OCI-LY1 (cell line): ENCODE results near the gene PGAM4.
"Not testable (repeated sequence)": the region's sequence is repeated elsewhere in the genome, so short reads cannot be mapped to it uniquely, and the experiment has no call there.

Experiments
- H2AFZ ChIP-seq: fragments of 200-600 bp; sonication (generic), shearing (Covaris generic); 2 replicates; pipeline ENCODE4 v1.6.0; 2014; ENCODE audit warnings: antibody characterized with exemption, mild to moderate bottlenecking, low read length
- H3F3A ChIP-seq: fragments of 200-600 bp; sonication (generic), shearing (Covaris generic); 2 replicates; pipeline ENCODE4 v1.6.0; 2014; ENCODE audit warnings: mild to moderate bottlenecking, antibody characterized with exemption, low read length, moderate library complexity; ENCODE audit not compliant: insufficient read depth
- H3K27ac ChIP-seq: fragments of 200-600 bp; sonication (generic); 2 replicates; pipeline ENCODE4 v1.5.1; 2014; ENCODE audit warnings: low read length, mixed run types, mild to moderate bottlenecking, low read depth; ENCODE audit not compliant: poor library complexity, severe bottlenecking
- H3K27me3 ChIP-seq: fragments of 200-600 bp; sonication (generic); 2 replicates; pipeline ENCODE4 v1.6.0; 2014; ENCODE audit warnings: antibody characterized with exemption, mild to moderate bottlenecking, low read length, moderate library complexity; ENCODE audit not compliant: insufficient read depth
- H3K36me3 ChIP-seq: fragments of 200-600 bp; sonication (generic); 2 replicates; pipeline ENCODE4 v1.6.1; 2014; ENCODE audit warnings: mild to moderate bottlenecking, antibody characterized with exemption, low read length, moderate library complexity, mixed read lengths; ENCODE audit not compliant: insufficient read depth
- H3K4me1 ChIP-seq: fragments of 200-600 bp; sonication (generic); 2 replicates; pipeline ENCODE4 v1.5.1; 2014; ENCODE audit warnings: mild to moderate bottlenecking, low read length, moderate library complexity; ENCODE audit not compliant: insufficient read depth, severe bottlenecking
- H3K4me2 ChIP-seq: fragments of 200-600 bp; sonication (generic), shearing (Covaris generic); 2 replicates; pipeline ENCODE4 v1.6.1; 2014; ENCODE audit warnings: low read length
- H3K4me3 ChIP-seq: fragments of 200-600 bp; sonication (generic); 2 replicates; pipeline ENCODE4 v1.5.1; 2014; ENCODE audit warnings: low read length, low read depth, mild to moderate bottlenecking, mixed read lengths; ENCODE audit not compliant: poor library complexity, severe bottlenecking
- H3K79me2 ChIP-seq: fragments of 200-600 bp; shearing (Covaris generic); 2 replicates; pipeline ENCODE4 v1.6.1; 2016; ENCODE audit warnings: mixed run types, low read length, mixed read lengths; ENCODE audit not compliant: insufficient read depth
- H3K9ac ChIP-seq: fragments of 200-600 bp; sonication (generic), shearing (Covaris generic); 2 replicates; pipeline ENCODE4 v1.6.1; 2014; ENCODE audit warnings: mild to moderate bottlenecking, low read length, mixed read lengths
- H3K9me2 ChIP-seq: fragments of 200-600 bp; sonication (generic), shearing (Covaris generic); 2 replicates; pipeline ENCODE4 v1.6.1; 2014; ENCODE audit warnings: low read depth, mild to moderate bottlenecking, low read length, mixed read lengths
- H3K9me3 ChIP-seq: fragments of 200-600 bp; shearing (Covaris generic); 2 replicates; pipeline ENCODE4 v1.6.1; 2014; ENCODE audit warnings: low read length, mixed read lengths
- H4K20me1 ChIP-seq: fragments of 200-600 bp; sonication (generic), shearing (Covaris generic); 2 replicates; pipeline ENCODE4 v1.6.0; 2016; ENCODE audit warnings: mild to moderate bottlenecking, low read length; ENCODE audit not compliant: insufficient read depth
- EZH2 ChIP-seq: fragments of 200-600 bp; sonication (generic), shearing (Covaris generic); IDR thresholded peaks from 2 replicates; pipeline ENCODE4 v1.8.0; 2017; ENCODE audit warnings: borderline replicate concordance, mixed run types, mild to moderate bottlenecking, antibody characterized with exemption, low read length, moderate library complexity, mixed read lengths
- TF ChIP-seq, protein P1 (sequence below): fragments of 200-600 bp; sonication (generic), shearing (Covaris generic); IDR thresholded peaks from 2 replicates; pipeline ENCODE4 v1.5.1; 2017; ENCODE audit warnings: mild to moderate bottlenecking, antibody characterized with exemption, low read length, moderate library complexity, mixed read lengths

Gene PGAM4

DNA sequence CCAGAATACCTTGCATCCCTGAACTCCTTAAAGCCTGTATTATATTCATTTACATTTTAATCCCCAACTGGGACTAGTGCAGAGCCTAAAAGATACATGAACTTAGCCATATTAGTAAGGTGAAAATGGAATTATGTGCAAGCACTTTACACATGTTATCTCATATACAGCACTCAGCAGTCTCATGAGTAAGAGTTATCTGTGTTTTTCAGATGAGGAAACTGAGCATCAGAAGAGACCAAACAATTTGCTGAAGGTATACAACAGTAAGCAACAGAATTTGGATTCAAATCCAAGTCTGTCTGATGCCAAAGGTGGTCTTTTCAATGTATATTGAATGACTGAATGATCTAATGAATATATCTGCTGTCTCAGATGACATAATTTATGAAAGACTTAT, 46.7 kb downstream of the PGAM4 start:
- H3K9ac ChIP-seq: no peak overlapping the region
- no peaks in the 10 kb centered on the region for H3F3A ChIP-seq
- no peaks in the 10 kb centered on the region for H3K27me3 ChIP-seq
- TF ChIP-seq, protein P1, sequence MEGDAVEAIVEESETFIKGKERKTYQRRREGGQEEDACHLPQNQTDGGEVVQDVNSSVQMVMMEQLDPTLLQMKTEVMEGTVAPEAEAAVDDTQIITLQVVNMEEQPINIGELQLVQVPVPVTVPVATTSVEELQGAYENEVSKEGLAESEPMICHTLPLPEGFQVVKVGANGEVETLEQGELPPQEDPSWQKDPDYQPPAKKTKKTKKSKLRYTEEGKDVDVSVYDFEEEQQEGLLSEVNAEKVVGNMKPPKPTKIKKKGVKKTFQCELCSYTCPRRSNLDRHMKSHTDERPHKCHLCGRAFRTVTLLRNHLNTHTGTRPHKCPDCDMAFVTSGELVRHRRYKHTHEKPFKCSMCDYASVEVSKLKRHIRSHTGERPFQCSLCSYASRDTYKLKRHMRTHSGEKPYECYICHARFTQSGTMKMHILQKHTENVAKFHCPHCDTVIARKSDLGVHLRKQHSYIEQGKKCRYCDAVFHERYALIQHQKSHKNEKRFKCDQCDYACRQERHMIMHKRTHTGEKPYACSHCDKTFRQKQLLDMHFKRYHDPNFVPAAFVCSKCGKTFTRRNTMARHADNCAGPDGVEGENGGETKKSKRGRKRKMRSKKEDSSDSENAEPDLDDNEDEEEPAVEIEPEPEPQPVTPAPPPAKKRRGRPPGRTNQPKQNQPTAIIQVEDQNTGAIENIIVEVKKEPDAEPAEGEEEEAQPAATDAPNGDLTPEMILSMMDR: no peak
- no peak for TF ChIP-seq EZH2
- no peak overlapping the region for H3K27ac ChIP-seq
- H3K9me2 ChIP-seq: no peaks in the 10 kb centered on the region
- H3K79me2 ChIP-seq: no peaks in the 10 kb centered on the region
- peaks cover 17% of the 10 kb centered on the region for H3K4me1 ChIP-seq
- no peak overlapping the region for H2AFZ ChIP-seq
- H3K9me3 ChIP-seq: no peaks in the 10 kb centered on the region
- H3K4me2 ChIP-seq: no peak overlapping the region
- H3K4me3 ChIP-seq: no peak overlapping the region
- H4K20me1 ChIP-seq: no peaks in the 10 kb centered on the region
- no peaks in the 10 kb centered on the region for H3K36me3 ChIP-seq

GRCh38 chrX:77919370-77919769, 50.1 kb downstream of the PGAM4 start:
- H2AFZ ChIP-seq, H3K4me3 ChIP-seq, H3K9ac ChIP-seq, H3K9me2 ChIP-seq, H3K4me2 ChIP-seq, H3K27me3 ChIP-seq, H3K36me3 ChIP-seq, H4K20me1 ChIP-seq, H3K79me2 ChIP-seq, H3K27ac ChIP-seq, H3K9me3 ChIP-seq, H3F3A ChIP-seq: not testable (repeated sequence)
- H3K4me1 ChIP-seq: peaks cover 26% of the 10 kb centered on the region

GRCh38 chrX:77918568-77918967, 50.9 kb downstream of the PGAM4 start:
- Histone ChIP-seq H3F3A (no peaks in the 10 kb centered on the region), H3K27me3 (no peaks in the 10 kb centered on the region), H3K9me2 (no peaks in the 10 kb centered on the region), H3K36me3 (no peaks in the 10 kb centered on the region), H3K27ac (no peak overlapping the region), H3K4me3 (no peak overlapping the region), H2AFZ (no peak overlapping the region), H4K20me1 (no peaks in the 10 kb centered on the region), H3K4me1 (peaks cover 26% of the 10 kb centered on the region), H3K9me3 (no peaks in the 10 kb centered on the region), H3K4me2 (no peak overlapping the region), H3K79me2 (peaks cover 5% of the 10 kb centered on the region; the same call in 1 of the 2 replicates), H3K9ac (no peak overlapping the region)
- TF ChIP-seq EZH2: no peak
- TF ChIP-seq, protein P1: no peak
